GM12878 (cell line): Measurements from ENCODE around the gene DNAJC13. TPM values are rescaled to one million over a fixed set of nuclear protein-coding genes. Genes with fewer than 3 reads are reported as not detected.

Experiments
- ATAC-seq: fragments of 200-7000 bp; cut with Tn5 transposase; 3 replicates; pipeline ENCODE4 v1.9.1; 2020; ENCODE audit warnings: mild to moderate bottlenecking, moderate library complexity
- BruUV-seq: library from RNA; stranded (reverse); fragments of 400-500 nt; replicated peaks from 2 replicates; lab custom pipeline; 2021; lab: Mats Ljungman, UMichigan
- CTCF ChIA-PET: fragments of 300-600 bp; sonication (Branson Sonifier 250); formaldehyde crosslinking; extraction: SDS; loops from one replicate; lab custom pipeline; 2021; ENCODE audit warnings: inconsistent platforms; lab: Yijun Ruan, JAX
- POLR2A ChIA-PET: fragments of 350-600 bp; formaldehyde crosslinking; extraction: SDS; loops from one replicate; lab custom pipeline; 2021; ENCODE audit warnings: inconsistent platforms; lab: Charles Lee
- RAD21 ChIA-PET: fragments of 300-600 bp; sonication (Branson Sonifier 250); formaldehyde crosslinking; loops from one replicate; lab custom pipeline; 2023; ENCODE audit warnings: antibody characterized with exemption; ENCODE audit not compliant: unreplicated experiment; lab: Charles Lee
- SMC1A ChIA-PET: fragments of 300-600 bp; sonication (Branson Sonifier 250); formaldehyde crosslinking; loops from one replicate; lab custom pipeline; 2023; ENCODE audit not compliant: unreplicated experiment, uncharacterized antibody; lab: Charles Lee
- DNase-seq: peaks from one replicate; pipeline ENCODE4 v3.0.0-alpha.2; 2011; ENCODE audit warnings: low read depth, low spot score
- FAIRE-seq: peaks from 3 replicates; lab custom pipeline; 2011; peaks lifted over from hg19 to GRCh38; lab: Jason Lieb, UNC
- H2AFZ ChIP-seq: 2 replicates; pipeline ENCODE4 v1.6.0; 2011; ENCODE audit warnings: low read depth, low read length, control low read depth; ENCODE audit not compliant: control insufficient read depth
- H3K27ac ChIP-seq: 2 replicates; pipeline ENCODE4 v1.5.1; 2011; ENCODE audit warnings: control low read depth; ENCODE audit not compliant: control insufficient read depth, insufficient read depth
- H3K27me3 ChIP-seq, 2 experiments: replicated peaks in 1 of 2; 2 replicates each; pipeline versions ENCODE4 v1.6.0 to v1.6.1; 2011; ENCODE audit warnings: low read length in 1 of 2; ENCODE audit not compliant: control insufficient read depth in 2 of 2, insufficient read depth in 2 of 2
- H3K36me3 ChIP-seq, 2 experiments: 2 replicates each; pipeline ENCODE4 v1.5.1; 2011; ENCODE audit warnings: low read length in 1 of 2; ENCODE audit not compliant: control insufficient read depth in 2 of 2, insufficient read depth in 2 of 2
- H3K4me1 ChIP-seq: 2 replicates; pipeline ENCODE4 v1.6.1; 2011; ENCODE audit warnings: mild to moderate bottlenecking, low read length, moderate library complexity, mixed read lengths; ENCODE audit not compliant: control insufficient read depth, insufficient read depth
- H3K4me2 ChIP-seq: 2 replicates; pipeline ENCODE4 v1.6.0; 2011; ENCODE audit warnings: control low read depth; ENCODE audit not compliant: control insufficient read depth, insufficient read depth
- H3K4me3 ChIP-seq: fragments of 200-600 bp; sonication (generic); 2 replicates; pipeline ENCODE4 v1.5.1; 2016
- H3K79me2 ChIP-seq: 2 replicates; pipeline ENCODE4 v1.6.0; 2011; ENCODE audit warnings: low read length; ENCODE audit not compliant: control insufficient read depth, insufficient read depth
- H3K9ac ChIP-seq: 2 replicates; pipeline ENCODE4 v1.8.0; 2011; ENCODE audit warnings: low read length, control low read depth, mixed read lengths; ENCODE audit not compliant: control insufficient read depth, insufficient read depth
- H3K9me3 ChIP-seq: replicated peaks from 3 replicates; pipeline ENCODE4 v1.5.1; 2011; ENCODE audit warnings: mild to moderate bottlenecking, low read length; ENCODE audit not compliant: control insufficient read depth, insufficient read depth
- H4K20me1 ChIP-seq: 2 replicates; pipeline ENCODE4 v1.6.0; 2011; ENCODE audit not compliant: control insufficient read depth, insufficient read depth
- CBFB ChIP-seq: IDR thresholded peaks from 2 replicates; pipeline ENCODE4 v1.6.1; 2016; ENCODE audit warnings: antibody characterized with exemption, low read depth
- CREB1 ChIP-seq: IDR thresholded peaks from 2 replicates; pipeline ENCODE4 v1.6.1; 2012; ENCODE audit warnings: low read depth, mild to moderate bottlenecking, inconsistent platforms
- ETV6 ChIP-seq, 2 experiments: fragments of 450-650 bp in 1 of 2; IDR thresholded peaks in 1 of 2; conservative IDR thresholded peaks in 1 of 2; 2 replicates each; pipeline ENCODE4 v1.6.1; 2014; ENCODE audit warnings: antibody characterized with exemption in 1 of 2, borderline replicate concordance in 1 of 2, low read depth in 1 of 2, mild to moderate bottlenecking in 1 of 2, moderate library complexity in 1 of 2
- IKZF1 ChIP-seq: fragments of 450-650 bp; conservative IDR thresholded peaks from 2 replicates; pipeline ENCODE4 v1.6.1; 2017; ENCODE audit warnings: antibody characterized with exemption, mild to moderate bottlenecking
- MTA3 ChIP-seq: IDR thresholded peaks from 2 replicates; pipeline ENCODE4 v1.6.1; 2012; ENCODE audit warnings: low read length, inconsistent platforms, borderline replicate concordance
- MYB ChIP-seq: fragments of 150-350 bp; IDR thresholded peaks from 2 replicates; pipeline ENCODE4 v1.6.1; 2014; ENCODE audit warnings: mild to moderate bottlenecking, low read depth, low read length, borderline replicate concordance
- POLR2AphosphoS5 ChIP-seq: IDR thresholded peaks from 2 replicates; pipeline ENCODE4 v1.6.1; 2011; ENCODE audit warnings: mild to moderate bottlenecking, low read length, inconsistent platforms
- RELB ChIP-seq: fragments of 450-650 bp; IDR thresholded peaks from 2 replicates; pipeline ENCODE4 v1.6.1; 2017; ENCODE audit warnings: low read depth, mild to moderate bottlenecking, moderate library complexity
- SPI1 ChIP-seq: IDR thresholded peaks from 2 replicates; pipeline ENCODE4 v1.6.1; 2011; ENCODE audit warnings: low read depth, mild to moderate bottlenecking, low read length, moderate library complexity, borderline replicate concordance; ENCODE audit not compliant: insufficient read depth
- ZNF207 ChIP-seq: fragments of 450-650 bp; IDR thresholded peaks from 2 replicates; pipeline ENCODE4 v1.6.1; 2014; ENCODE audit warnings: antibody characterized with exemption, mild to moderate bottlenecking, borderline replicate concordance
- WGBS: methylation state at CpG from one replicate; pipeline ENCODE4 v1.1.6; 2016; ENCODE audit warnings: low lambda C conversion rate; ENCODE audit not compliant: insufficient replicate concordance, insufficient coverage; ENCODE audit errors: missing lambda C conversion rate; 5-methylcytosine and 5-hydroxymethylcytosine counted together
- in situ Hi-C: fragments of 300-500 bp; cut with MboI; formaldehyde crosslinking; loops from 9 replicates; pipeline ENCODE4 v1.14.3; 2018; ENCODE audit warnings: mixed read lengths
- intact Hi-C: fragments of 100-400 bp; cut with micrococcal nuclease; formaldehyde crosslinking; loops from one replicate; pipeline ENCODE4 v1.14.2; 2022; ENCODE audit not compliant: unreplicated experiment
- polyA plus RNA-seq, 11 experiments: library from polyadenylated mRNA; depleted of rRNA in 4 of 11; unstranded in 6 of 11; stranded (reverse) in 5 of 11; fragments of >200 nt; fragmentation: Nextera tagmentation in 4 of 11; fragmentation: Illumina TruSeq in 1 of 11; extraction: Ambion mirVana in 4 of 11; extraction: Trizol in 1 of 11; gene quantifications; 1 replicate in 1 of 11; 2 replicates in 10 of 11; pipeline versions ENCODE4 v1.2.1 to v1.2.3, GENCODE V29; 2011 to 2016; ENCODE audit warnings: inconsistent platforms in 2 of 11, missing spikeins in 2 of 11, low read depth in 1 of 11
- total RNA-seq, 4 experiments: library from RNA; depleted of rRNA in 3 of 4; stranded (reverse); fragments of >200 nt in 3 of 4; fragmentation: Illumina TruSeq in 1 of 4; extraction: Trizol in 1 of 4; gene quantifications; 2 replicates each; pipeline versions ENCODE4 v1.2.1 to v1.2.3, GENCODE V29; 2013 to 2021
- TF ChIP-seq, protein P1 (sequence below): fragments of 450-650 bp; IDR thresholded peaks from 2 replicates; pipeline ENCODE4 v1.6.1; 2018; ENCODE audit warnings: borderline replicate concordance, mild to moderate bottlenecking; ENCODE audit not compliant: partially characterized antibody

DNAJC13 gene
- total and polyA plus RNA-seq, 10 of the 15 experiments (the other 5 are each of a cell fraction or from before 2014, with no cell fraction given): 8.3 to 33.9 (median 17.0) TPM

GRCh38 chr3:132517311-132517710 lies 100.0 kb downstream of the DNAJC13 start:
- SMC1A ChIA-PET: no interaction called here
- no peaks in the 10 kb centered on the region for H4K20me1 ChIP-seq
- no peaks in the 10 kb centered on the region for H3K27me3 ChIP-seq
- TF ChIP-seq POLR2AphosphoS5 (no peak), CREB1 (no peak), CBFB (no peak), MTA3 (no peak), ETV6 (conservative IDR thresholded peaks at IDR 0.05 in 1 of 2, IDR thresholded peaks at IDR 0.05 in 1 of 2; ENCODE audit: borderline replicate concordance in 1 of 2, low read depth in 1 of 2) (no peak), ZNF207 (no peak), IKZF1 (no peak), SPI1 (no peak), MYB (no peak), RELB (no peak)
- TF ChIP-seq, protein P1, sequence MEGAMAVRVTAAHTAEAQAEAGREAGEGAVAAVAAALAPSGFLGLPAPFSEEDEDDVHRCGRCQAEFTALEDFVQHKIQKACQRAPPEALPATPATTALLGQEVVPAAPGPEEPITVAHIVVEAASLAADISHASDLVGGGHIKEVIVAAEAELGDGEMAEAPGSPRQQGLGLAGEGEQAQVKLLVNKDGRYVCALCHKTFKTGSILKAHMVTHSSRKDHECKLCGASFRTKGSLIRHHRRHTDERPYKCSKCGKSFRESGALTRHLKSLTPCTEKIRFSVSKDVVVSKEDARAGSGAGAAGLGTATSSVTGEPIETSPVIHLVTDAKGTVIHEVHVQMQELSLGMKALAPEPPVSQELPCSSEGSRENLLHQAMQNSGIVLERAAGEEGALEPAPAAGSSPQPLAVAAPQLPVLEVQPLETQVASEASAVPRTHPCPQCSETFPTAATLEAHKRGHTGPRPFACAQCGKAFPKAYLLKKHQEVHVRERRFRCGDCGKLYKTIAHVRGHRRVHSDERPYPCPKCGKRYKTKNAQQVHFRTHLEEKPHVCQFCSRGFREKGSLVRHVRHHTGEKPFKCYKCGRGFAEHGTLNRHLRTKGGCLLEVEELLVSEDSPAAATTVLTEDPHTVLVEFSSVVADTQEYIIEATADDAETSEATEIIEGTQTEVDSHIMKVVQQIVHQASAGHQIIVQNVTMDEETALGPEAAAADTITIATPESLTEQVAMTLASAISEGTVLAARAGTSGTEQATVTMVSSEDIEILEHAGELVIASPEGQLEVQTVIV: no peak
- TF ChIP-seq, all 136 proteins: peak for 0
- Histone ChIP-seq H3K4me3 (no peak overlapping the region), H2AFZ (no peak overlapping the region), H3K36me3 (peaks cover 0 to 19% of the 10 kb centered on the region in 2 experiments; a peak in 2 of 4 replicates), H3K4me2 (no peak overlapping the region), H3K9me3 (no peaks in the 10 kb centered on the region), H3K9ac (no peak overlapping the region), H3K79me2 (no peaks in the 10 kb centered on the region), H3K4me1 (peaks cover 5% of the 10 kb centered on the region; the same call in 1 of the 2 replicates), H3K27ac (no peak overlapping the region)
- POLR2A ChIA-PET: no interaction called here
- ATAC-seq (no peak), DNase-seq (no peak), FAIRE-seq (no peak)
- CTCF ChIA-PET: no interaction called here
- 98% methylated on average over 2 of the region's 2 CpGs for WGBS
- intact Hi-C loops (no loop called here), in situ Hi-C loops (no loop called here)
- RAD21 ChIA-PET: no interaction called here
- BruUV-seq: no TSS peak
